Neural progenitor cell (in vitro differentiated cells): Measurements from ENCODE around the gene GPR39. TPM values are rescaled to one million over a fixed set of nuclear protein-coding genes. Genes with fewer than 3 reads are reported as not detected.

Experiments used
- DNase-seq: peaks from one replicate; pipeline ENCODE4 v3.0.0-alpha.2; 2016; ENCODE audit warnings: low spot score
- H2AFZ ChIP-seq: fragments of 200-600 bp; sonication (generic); replicated peaks from 2 replicates; pipeline ENCODE4 v1.6.1; 2016; ENCODE audit warnings: antibody characterized with exemption
- H3F3A ChIP-seq: fragments of 200-600 bp; sonication (generic); 2 replicates; pipeline ENCODE4 v1.6.1; 2016; ENCODE audit warnings: antibody characterized with exemption, low read depth
- H3K27ac ChIP-seq: fragments of 200-600 bp; sonication (generic); 2 replicates; pipeline ENCODE4 v1.5.1; 2016; ENCODE audit warnings: mild to moderate bottlenecking
- H3K27me3 ChIP-seq: fragments of 200-600 bp; sonication (generic); 2 replicates; pipeline ENCODE4 v1.6.1; 2016; ENCODE audit warnings: mild to moderate bottlenecking, moderate library complexity
- H3K36me3 ChIP-seq: fragments of 200-600 bp; sonication (generic); 2 replicates; pipeline ENCODE4 v1.5.1; 2016
- H3K4me1 ChIP-seq: fragments of 200-600 bp; sonication (generic); 2 replicates; pipeline ENCODE4 v1.6.1; 2016; ENCODE audit warnings: mixed run types
- H3K4me2 ChIP-seq: fragments of 200-600 bp; sonication (generic); 2 replicates; pipeline ENCODE4 v1.6.1; 2016
- H3K4me3 ChIP-seq: fragments of 200-600 bp; sonication (generic); 2 replicates; pipeline ENCODE4 v1.5.1; 2016
- H3K79me2 ChIP-seq: fragments of 200-600 bp; sonication (generic); 2 replicates; pipeline ENCODE4 v1.6.1; 2016; ENCODE audit warnings: low read depth
- H3K9ac ChIP-seq: fragments of 200-600 bp; sonication (generic); 2 replicates; pipeline ENCODE4 v1.6.1; 2016
- H3K9me3 ChIP-seq: fragments of 200-600 bp; sonication (generic); 2 replicates; pipeline ENCODE4 v1.5.1; 2016; ENCODE audit warnings: low read depth
- H4K20me1 ChIP-seq: fragments of 200-600 bp; sonication (generic); 2 replicates; pipeline ENCODE4 v1.6.1; 2016; ENCODE audit warnings: low read depth
- H3K27ac Mint-ChIP-seq: 3 replicates; pipeline ENCODE4 v1.8.0; 2021; ENCODE audit warnings: mixed read lengths
- H3K27me3 Mint-ChIP-seq: 2 replicates; pipeline ENCODE4 v1.8.0; 2022; ENCODE audit warnings: low read depth, mild to moderate bottlenecking, inconsistent platforms, moderate library complexity, mixed read lengths; ENCODE audit not compliant: insufficient read depth
- H3K36me3 Mint-ChIP-seq: 3 replicates; pipeline ENCODE4 v1.8.0; 2021; ENCODE audit warnings: mixed read lengths
- H3K4me1 Mint-ChIP-seq: 3 replicates; pipeline ENCODE4 v1.8.0; 2021; ENCODE audit warnings: mixed read lengths
- H3K4me3 Mint-ChIP-seq: 3 replicates; pipeline ENCODE4 v1.8.0; 2021; ENCODE audit warnings: mild to moderate bottlenecking, moderate library complexity, mixed read lengths
- H3K9me3 Mint-ChIP-seq: 3 replicates; pipeline ENCODE4 v1.8.0; 2020; ENCODE audit warnings: mixed read lengths
- CTCF ChIP-seq: fragments of 200-600 bp; sonication (generic); IDR thresholded peaks from 2 replicates; pipeline ENCODE4 v1.5.1; 2017; ENCODE audit warnings: antibody characterized with exemption, mild to moderate bottlenecking
- EZH2 ChIP-seq: fragments of 200-600 bp; sonication (generic); IDR thresholded peaks from 2 replicates; pipeline ENCODE4 v1.6.1; 2017; ENCODE audit warnings: antibody characterized with exemption, mild to moderate bottlenecking, moderate library complexity
- EZH2phosphoT487 ChIP-seq: fragments of 200-600 bp; sonication (generic); IDR thresholded peaks from 2 replicates; pipeline ENCODE4 v1.6.1; 2017; ENCODE audit warnings: antibody characterized with exemption
- total RNA-seq: library from RNA; depleted of rRNA; stranded (reverse); fragments of >200 nt; gene quantifications from 2 replicates; pipeline ENCODE4 v1.2.3, GENCODE V29; 2015; ENCODE audit warnings: low replicate concordance

GPR39 gene
- total RNA-seq, 1 donor from 2014 or later: 0.28 TPM

GRCh38 chr2:132645176-132645575, 228.6 kb downstream of the GPR39 start:
- H3K4me2 ChIP-seq: no peak overlapping the region
- no peak overlapping the region for H3K27ac Mint-ChIP-seq
- H3K9me3 ChIP-seq: no peaks in the 10 kb centered on the region
- no peak overlapping the region for H3K4me3 Mint-ChIP-seq
- H3K4me1 Mint-ChIP-seq: peaks cover 50% of the 10 kb centered on the region
- peaks cover 2% of the 10 kb centered on the region for H3K27me3 Mint-ChIP-seq
- H3K9me3 Mint-ChIP-seq: no peaks in the 10 kb centered on the region
- H3K36me3 ChIP-seq: no peaks in the 10 kb centered on the region
- TF ChIP-seq CTCF: no peak
- no peak for TF ChIP-seq EZH2
- no peak for TF ChIP-seq EZH2phosphoT487
- no peak overlapping the region for H3K9ac ChIP-seq
- no peak for DNase-seq
- no peak overlapping the region for H2AFZ ChIP-seq
- H3F3A ChIP-seq: no peaks in the 10 kb centered on the region
- H4K20me1 ChIP-seq: no peaks in the 10 kb centered on the region
- H3K4me1 ChIP-seq: peaks cover 13% of the 10 kb centered on the region
- no peaks in the 10 kb centered on the region for H3K79me2 ChIP-seq
- no peak overlapping the region for H3K4me3 ChIP-seq
- H3K27me3 ChIP-seq: no peaks in the 10 kb centered on the region
- peaks cover 14% of the 10 kb centered on the region for H3K36me3 Mint-ChIP-seq
- H3K27ac ChIP-seq: no peak overlapping the region

GRCh38 chr2:132645722-132646539, 229.3 kb downstream of the GPR39 start:
- Histone ChIP-seq H3K9ac (no peak overlapping the region), H3K4me3 (no peak overlapping the region), H3F3A (no peaks in the 10 kb centered on the region), H3K4me1 (peaks cover 13% of the 10 kb centered on the region), H2AFZ (no peak overlapping the region), H3K36me3 (no peaks in the 10 kb centered on the region), H3K4me2 (peak overlapping the region; percentile 19), H3K27me3 (no peaks in the 10 kb centered on the region), H3K9me3 (no peaks in the 10 kb centered on the region), H4K20me1 (no peaks in the 10 kb centered on the region), H3K79me2 (no peaks in the 10 kb centered on the region), H3K27ac (no peak overlapping the region)
- peaks cover 52% of the 10 kb centered on the region for H3K4me1 Mint-ChIP-seq
- no peaks in the 10 kb centered on the region for H3K9me3 Mint-ChIP-seq
- peak overlapping the region; percentile 84 for H3K27ac Mint-ChIP-seq
- peak overlapping the region; percentile 49 for H3K4me3 Mint-ChIP-seq
- TF ChIP-seq EZH2: no peak
- no peak for TF ChIP-seq EZH2phosphoT487
- TF ChIP-seq CTCF: no peak
- peak; percentile 26 for DNase-seq
- H3K36me3 Mint-ChIP-seq: peaks cover 15% of the 10 kb centered on the region
- peaks cover 2% of the 10 kb centered on the region for H3K27me3 Mint-ChIP-seq

- DNase-seq: no peak
- Histone ChIP-seq H3K27ac (no peak overlapping the region), H3K4me2 (peak overlapping the region; percentile 19), H3K36me3 (no peaks in the 10 kb centered on the region), H3K9me3 (no peaks in the 10 kb centered on the region), H3K79me2 (no peaks in the 10 kb centered on the region), H3F3A (peaks cover 2% of the 10 kb centered on the region), H4K20me1 (no peaks in the 10 kb centered on the region), H2AFZ (no peak overlapping the region), H3K9ac (no peak overlapping the region), H3K4me1 (peaks cover 10% of the 10 kb centered on the region), H3K4me3 (no peak overlapping the region), H3K27me3 (no peaks in the 10 kb centered on the region)
- H3K27ac Mint-ChIP-seq: no peak overlapping the region
- H3K27me3 Mint-ChIP-seq: peaks cover 2% of the 10 kb centered on the region
- no peak overlapping the region for H3K4me3 Mint-ChIP-seq
- H3K36me3 Mint-ChIP-seq: peaks cover 16% of the 10 kb centered on the region
- TF ChIP-seq CTCF: no peak
- no peak for TF ChIP-seq EZH2
- H3K4me1 Mint-ChIP-seq: peaks cover 53% of the 10 kb centered on the region
- no peaks in the 10 kb centered on the region for H3K9me3 Mint-ChIP-seq
These were observed 230.0 kb downstream of the GPR39 start for GRCh38 chr2:132646540-132647108.
